Measurements from ENCODE around the gene BEND6. TPM values are rescaled to one million over a fixed set of nuclear protein-coding genes. Genes with fewer than 3 reads are reported as not detected.

BEND6 gene
- total RNA-seq, 1 experiment from 2014 or later = 8.0 TPM

GRCh38 chr6:57026001-57026400, 71.1 kb downstream of the BEND6 start:
- ATAC-seq (no peak), DNase-seq (ENCODE audit: low read depth, low spot score) (no peak)
- H3K36me3 ChIP-seq (ENCODE audit: control insufficient read depth, insufficient read depth, low read length) = no peaks in the 10 kb centered on the region
- ChIA-PET POLR2A (no interaction called here), CTCF (no interaction called here)
- TF ChIP-seq, protein P1, sequence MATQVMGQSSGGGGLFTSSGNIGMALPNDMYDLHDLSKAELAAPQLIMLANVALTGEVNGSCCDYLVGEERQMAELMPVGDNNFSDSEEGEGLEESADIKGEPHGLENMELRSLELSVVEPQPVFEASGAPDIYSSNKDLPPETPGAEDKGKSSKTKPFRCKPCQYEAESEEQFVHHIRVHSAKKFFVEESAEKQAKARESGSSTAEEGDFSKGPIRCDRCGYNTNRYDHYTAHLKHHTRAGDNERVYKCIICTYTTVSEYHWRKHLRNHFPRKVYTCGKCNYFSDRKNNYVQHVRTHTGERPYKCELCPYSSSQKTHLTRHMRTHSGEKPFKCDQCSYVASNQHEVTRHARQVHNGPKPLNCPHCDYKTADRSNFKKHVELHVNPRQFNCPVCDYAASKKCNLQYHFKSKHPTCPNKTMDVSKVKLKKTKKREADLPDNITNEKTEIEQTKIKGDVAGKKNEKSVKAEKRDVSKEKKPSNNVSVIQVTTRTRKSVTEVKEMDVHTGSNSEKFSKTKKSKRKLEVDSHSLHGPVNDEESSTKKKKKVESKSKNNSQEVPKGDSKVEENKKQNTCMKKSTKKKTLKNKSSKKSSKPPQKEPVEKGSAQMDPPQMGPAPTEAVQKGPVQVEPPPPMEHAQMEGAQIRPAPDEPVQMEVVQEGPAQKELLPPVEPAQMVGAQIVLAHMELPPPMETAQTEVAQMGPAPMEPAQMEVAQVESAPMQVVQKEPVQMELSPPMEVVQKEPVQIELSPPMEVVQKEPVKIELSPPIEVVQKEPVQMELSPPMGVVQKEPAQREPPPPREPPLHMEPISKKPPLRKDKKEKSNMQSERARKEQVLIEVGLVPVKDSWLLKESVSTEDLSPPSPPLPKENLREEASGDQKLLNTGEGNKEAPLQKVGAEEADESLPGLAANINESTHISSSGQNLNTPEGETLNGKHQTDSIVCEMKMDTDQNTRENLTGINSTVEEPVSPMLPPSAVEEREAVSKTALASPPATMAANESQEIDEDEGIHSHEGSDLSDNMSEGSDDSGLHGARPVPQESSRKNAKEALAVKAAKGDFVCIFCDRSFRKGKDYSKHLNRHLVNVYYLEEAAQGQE (IDR thresholded peaks at IDR 0.05; ENCODE audit: insufficient read depth in 1 of 2, low read depth in 2 of 2, low read length in 1 of 2) = no peak
- TF ChIP-seq CTCF (IDR thresholded peaks at IDR 0.05) = no peak
- no peak for TF ChIP-seq POLR2AphosphoS5 (IDR thresholded peaks at IDR 0.05; ENCODE audit: low read depth, low read length)
- TF ChIP-seq TCF7L2 (IDR thresholded peaks at IDR 0.05; ENCODE audit: low read depth, low read length) = no peak
- no peak for TF ChIP-seq SIN3A (IDR thresholded peaks at IDR 0.05; ENCODE audit: borderline replicate concordance, insufficient read depth, low read depth, low read length)
- in situ Hi-C loops (cut with HindIII; ENCODE audit: low pct_unique_long_range_greater_than_20kb, low sequenced_read_pairs) = no loop called here
- no peaks in the 10 kb centered on the region for H3K27me3 ChIP-seq (ENCODE audit: control insufficient read depth, insufficient read depth, low read length)
- H3K27ac ChIP-seq (ENCODE audit: low read length) = no peak overlapping the region
- no peak overlapping the region for H3K4me3 ChIP-seq (ENCODE audit: low read depth in 2 of 2, low read length in 2 of 2)
- H3K9me3 ChIP-seq (ENCODE audit: control insufficient read depth, insufficient read depth, low read depth, low read length) = peaks cover 25% of the 10 kb centered on the region
- no TSS peak for BruUV-seq (replicated peaks)
- no peaks in the 10 kb centered on the region for H3K4me1 ChIP-seq (ENCODE audit: control insufficient read depth, insufficient read depth, low read length)
- intact Hi-C loops (cut with micrococcal nuclease; ENCODE audit: unreplicated experiment) = no loop called here

- in situ Hi-C loops (cut with HindIII; ENCODE audit: low pct_unique_long_range_greater_than_20kb, low sequenced_read_pairs) (no loop called here), intact Hi-C loops (cut with micrococcal nuclease; ENCODE audit: unreplicated experiment) (no loop called here)
- TF ChIP-seq, protein P1 (IDR thresholded peaks at IDR 0.05; ENCODE audit: insufficient read depth in 1 of 2, low read depth in 2 of 2, low read length in 1 of 2) = no peak
- TF ChIP-seq TCF7L2 (IDR thresholded peaks at IDR 0.05; ENCODE audit: low read depth, low read length) (no peak), CTCF (IDR thresholded peaks at IDR 0.05) (no peak), POLR2AphosphoS5 (IDR thresholded peaks at IDR 0.05; ENCODE audit: low read depth, low read length) (no peak), SIN3A (IDR thresholded peaks at IDR 0.05; ENCODE audit: borderline replicate concordance, insufficient read depth, low read depth, low read length) (no peak)
- ChIA-PET POLR2A (no interaction called here), CTCF (no interaction called here)
- Histone ChIP-seq H3K4me3 (ENCODE audit: low read depth in 2 of 2, low read length in 2 of 2) (no peak overlapping the region), H3K9me3 (ENCODE audit: control insufficient read depth, insufficient read depth, low read depth, low read length) (peaks cover 25% of the 10 kb centered on the region), H3K36me3 (ENCODE audit: control insufficient read depth, insufficient read depth, low read length) (no peaks in the 10 kb centered on the region), H3K4me1 (ENCODE audit: control insufficient read depth, insufficient read depth, low read length) (peaks cover 6% of the 10 kb centered on the region; the same call in 1 of the 2 replicates), H3K27ac (ENCODE audit: low read length) (no peak overlapping the region), H3K27me3 (ENCODE audit: control insufficient read depth, insufficient read depth, low read length) (no peaks in the 10 kb centered on the region)
- no peak for DNase-seq (ENCODE audit: low read depth, low spot score)
- ATAC-seq = no peak
- no TSS peak for BruUV-seq (replicated peaks)
These were observed 72.4 kb downstream of the BEND6 start for GRCh38 chr6:57027301-57027700.
